GM19463 (cell line): Measurements from ENCODE around the gene ZFP92.

Experiments
- ATAC-seq: cut with Tn5 transposase; IDR thresholded peaks from one replicate; pipeline ENCODE4 v1.9.1; 2021; ENCODE audit warnings: mild to moderate bottlenecking, moderate library complexity; ENCODE audit not compliant: unreplicated experiment

ZFP92 gene

DNA sequence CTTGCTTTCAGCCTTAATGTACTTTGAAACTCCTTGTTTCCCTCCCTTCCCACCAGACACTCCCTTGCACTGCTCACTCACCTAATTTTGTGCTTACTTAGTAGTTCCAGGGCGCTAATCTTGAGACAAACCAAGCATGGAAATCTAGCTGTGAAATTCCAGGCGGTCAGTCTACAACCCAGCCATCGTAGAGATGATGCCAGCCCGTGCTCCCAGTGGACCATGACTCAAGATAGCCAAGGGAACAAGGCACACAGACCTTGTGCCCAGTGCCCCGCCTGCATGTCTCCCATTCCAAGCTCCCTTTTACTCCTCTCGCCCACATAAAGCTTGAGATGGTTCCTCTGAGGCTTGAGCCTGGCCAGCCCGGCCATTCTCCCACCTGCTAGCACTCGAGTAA is 23.5 kb downstream of the ZFP92 start:
- no peak for ATAC-seq

DNA sequence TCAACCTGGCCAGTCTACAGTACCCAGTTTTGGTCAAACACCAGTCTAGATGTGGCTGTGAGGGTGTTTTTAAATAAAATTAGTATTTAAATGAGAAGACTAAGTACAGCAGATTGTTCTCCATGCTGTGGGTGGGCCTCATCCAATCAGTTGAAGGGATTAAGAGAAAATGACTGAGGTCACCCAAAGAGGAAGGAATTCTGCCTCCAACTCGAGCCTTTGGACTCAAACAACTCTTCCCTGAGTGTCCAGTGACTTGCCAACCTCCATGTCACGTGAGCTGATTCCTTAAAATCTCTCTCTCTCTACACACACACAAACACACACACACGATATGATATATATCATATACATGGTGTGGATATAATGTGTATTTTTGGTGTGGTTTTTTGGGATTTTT is 24.6 kb downstream of the ZFP92 start:
- ATAC-seq: no peak

DNA sequence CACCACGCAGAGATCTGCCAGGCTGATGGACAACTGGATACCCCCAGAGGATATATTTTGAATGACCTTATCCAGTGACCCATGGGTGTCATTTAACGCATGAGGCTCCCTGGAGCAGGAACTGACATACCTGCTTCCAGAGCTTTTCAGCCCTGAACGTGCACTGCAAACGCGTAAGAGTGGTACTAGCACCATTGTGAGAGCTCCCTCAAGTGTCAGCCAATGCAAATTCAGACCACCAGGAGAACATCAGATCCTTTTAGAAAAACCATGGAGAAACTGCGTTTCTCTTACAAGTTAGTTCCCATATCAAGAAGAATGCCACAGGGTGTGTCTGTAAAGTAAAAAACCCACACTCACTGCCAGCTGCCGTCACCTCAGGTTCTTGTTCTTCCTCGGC is 27.3 kb downstream of the ZFP92 start:
- ATAC-seq: no peak

DNA sequence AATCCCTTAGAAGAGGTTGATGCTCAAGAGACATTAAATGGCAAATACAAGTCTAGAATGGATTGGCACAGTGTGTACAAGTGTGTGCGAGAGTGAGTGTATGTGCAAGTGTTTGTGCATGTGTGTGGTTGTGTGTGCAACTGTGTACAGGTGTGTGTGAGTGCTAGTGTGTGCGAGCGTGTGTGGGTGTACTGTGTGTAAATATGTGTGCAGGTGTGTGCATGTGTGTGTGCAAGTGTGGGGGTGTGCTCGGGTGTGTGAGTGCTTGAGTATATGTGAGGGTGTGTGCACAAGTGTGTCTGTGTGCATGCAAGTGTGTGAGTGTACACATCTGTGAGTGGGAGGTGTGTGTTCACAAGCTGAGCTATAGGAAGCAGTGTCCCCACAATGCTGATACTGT is 28.7 kb downstream of the ZFP92 start:
- ATAC-seq: no peak

DNA sequence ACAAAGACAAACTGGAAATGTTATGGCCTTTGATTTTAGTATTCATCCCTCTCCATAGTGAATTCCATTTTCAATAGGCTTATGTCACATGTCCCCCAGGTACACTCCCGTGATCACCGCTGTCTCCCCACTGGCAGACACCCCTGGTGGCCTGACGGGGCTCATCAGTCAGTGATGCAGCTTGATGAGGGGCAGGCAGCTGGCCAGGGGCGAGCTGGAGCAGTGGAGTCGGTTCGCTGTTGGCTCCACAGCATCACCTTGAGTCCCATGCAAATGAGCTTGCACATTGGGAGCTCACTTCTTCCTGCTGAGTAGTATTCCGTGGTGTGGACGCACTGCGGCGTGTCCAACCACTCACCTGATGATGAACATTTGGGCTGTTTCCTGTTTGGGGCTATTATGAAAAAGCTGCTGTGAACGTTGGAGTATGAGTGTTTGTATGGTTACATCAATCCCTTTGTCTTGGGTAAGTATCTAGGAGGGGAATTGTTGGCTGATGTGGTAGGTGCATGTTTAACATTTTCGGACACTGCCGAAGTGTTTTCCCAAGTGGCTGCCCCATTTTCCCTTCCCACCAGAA is 29.4 kb downstream of the ZFP92 start:
- no peak for ATAC-seq

DNA sequence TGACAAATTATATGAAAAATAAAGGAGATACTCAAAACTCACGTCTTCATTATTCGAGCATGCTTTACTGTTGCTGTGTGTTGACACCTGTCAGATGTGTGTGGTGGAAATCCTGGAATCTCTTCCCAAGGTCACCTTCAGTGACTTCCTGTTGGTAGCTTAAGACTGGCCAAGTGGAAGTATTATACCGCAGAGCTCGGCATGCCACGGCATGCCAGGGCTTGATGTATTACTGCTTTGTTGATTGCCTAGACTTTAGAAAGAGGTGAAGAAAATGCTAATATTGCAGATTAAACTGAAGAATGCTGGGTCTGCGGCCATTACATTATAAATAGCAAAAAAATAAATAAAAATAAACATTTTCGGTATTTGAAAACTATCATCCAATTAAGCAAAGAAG is 30.0 kb downstream of the ZFP92 start:
- no peak for ATAC-seq

DNA sequence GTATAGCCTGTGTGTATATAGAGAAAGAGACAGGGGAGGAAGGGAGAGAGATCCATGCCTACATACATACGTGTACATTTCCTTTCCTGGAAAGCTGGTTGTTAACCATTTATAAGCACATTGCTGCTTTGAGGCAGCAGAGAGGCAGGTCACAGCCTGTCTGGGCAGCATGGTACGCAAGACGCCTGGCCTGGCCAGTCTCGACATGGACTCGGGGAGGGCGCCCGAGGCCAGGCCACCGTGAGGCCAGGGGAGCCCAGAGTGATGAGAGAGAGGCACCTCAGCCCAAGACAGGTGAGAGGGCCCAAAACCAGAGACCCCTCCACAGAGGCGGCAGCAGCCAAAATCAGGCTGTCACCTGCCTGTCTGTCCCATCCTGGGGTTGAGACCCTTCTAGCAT is 30.7 kb downstream of the ZFP92 start:
- no peak for ATAC-seq

DNA sequence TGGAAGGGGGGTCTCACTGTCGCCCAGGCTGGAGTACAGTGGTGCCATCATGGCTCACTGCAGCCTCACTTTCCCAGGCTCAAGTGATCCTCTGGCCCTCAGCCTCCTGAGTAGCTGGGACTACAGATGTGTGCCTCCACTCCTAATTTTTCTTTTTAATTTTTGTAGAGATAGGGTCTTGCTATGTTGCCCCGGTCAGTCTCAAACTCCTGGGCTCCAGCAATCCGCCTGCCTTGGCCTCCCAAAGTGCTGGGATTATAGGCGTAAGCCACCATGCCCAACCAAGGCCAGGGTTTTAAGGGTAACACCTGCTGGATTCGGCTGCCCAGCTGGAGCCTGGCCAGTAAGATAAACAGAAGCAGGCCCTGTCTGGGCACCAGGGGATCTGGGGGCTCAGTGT is 31.2 kb downstream of the ZFP92 start:
- no peak for ATAC-seq

DNA sequence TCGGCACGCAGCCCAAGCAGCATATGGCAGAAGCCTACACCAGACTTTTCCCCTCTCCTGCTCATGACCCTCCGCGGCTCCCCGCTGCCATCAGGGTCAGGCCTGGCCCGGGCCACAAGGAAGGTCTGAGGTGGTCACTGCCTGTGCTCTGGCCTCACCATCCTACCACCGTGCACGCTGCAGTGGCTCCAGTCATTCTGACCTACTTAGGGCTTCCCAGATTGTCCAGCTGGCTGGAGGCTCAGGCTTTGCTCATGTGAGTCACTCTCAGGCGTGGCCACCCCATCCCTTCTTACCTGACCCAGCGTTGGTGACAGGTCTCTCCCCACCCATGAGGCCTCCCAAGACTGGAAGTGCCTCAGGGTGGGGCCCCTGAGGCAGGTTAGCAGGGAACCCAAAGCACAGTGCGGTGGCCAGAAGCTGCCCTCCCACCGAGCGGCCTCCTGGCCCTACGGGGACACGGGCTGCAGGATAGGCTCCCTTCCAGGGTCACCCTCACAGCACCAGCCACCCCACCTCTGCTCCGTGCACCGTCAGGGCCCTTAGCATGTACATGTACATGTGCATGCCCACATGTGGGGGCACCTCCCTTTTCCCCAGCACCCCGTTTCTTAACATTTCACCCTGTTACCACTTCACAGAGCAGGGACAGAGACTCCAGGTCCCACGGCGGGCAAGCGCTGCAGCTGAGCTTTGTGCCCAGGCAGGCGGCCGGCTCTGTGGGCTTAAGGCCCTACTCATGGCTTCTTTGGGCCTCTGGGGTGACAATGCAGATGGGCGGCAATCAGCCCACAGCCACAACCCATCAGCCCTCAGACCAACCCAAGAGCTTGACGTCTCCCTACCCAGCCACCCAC is 32.4 kb downstream of the ZFP92 start:
- ATAC-seq: no peak

DNA sequence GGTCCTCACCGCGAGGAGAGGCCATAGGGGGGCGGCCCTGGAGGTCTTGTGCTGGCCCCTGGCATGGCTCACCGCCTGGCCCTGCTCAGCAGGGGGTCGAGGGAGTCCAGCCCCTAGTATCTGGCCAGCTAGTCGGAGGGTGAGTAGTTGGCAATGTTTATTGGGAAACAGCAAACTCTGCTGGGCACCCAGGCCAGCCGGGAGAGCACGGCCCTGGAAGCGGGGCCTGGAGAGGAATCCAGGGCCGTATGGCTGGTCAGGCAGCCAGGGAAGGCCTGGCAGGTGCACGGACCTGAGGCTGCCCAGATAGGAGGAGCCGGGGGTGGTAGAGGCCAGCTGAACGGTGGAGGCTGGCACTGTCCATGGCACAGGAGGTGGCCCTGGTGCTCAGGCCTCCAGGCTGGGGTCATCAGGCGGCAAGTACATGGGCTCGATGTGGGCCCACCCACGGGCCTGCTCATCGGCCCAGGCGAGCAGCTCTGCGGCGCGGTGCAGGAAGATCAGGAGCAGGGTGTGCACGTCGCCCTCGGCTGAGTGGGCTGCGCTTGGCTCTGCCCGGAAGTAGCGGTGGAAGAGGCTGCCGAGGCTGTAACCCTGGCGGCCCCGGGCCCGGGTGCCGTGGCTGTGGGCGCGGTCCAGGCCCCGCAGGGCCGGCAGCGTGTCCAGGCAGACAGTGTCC is 33.2 kb downstream of the ZFP92 start:
- ATAC-seq: no peak

DNA sequence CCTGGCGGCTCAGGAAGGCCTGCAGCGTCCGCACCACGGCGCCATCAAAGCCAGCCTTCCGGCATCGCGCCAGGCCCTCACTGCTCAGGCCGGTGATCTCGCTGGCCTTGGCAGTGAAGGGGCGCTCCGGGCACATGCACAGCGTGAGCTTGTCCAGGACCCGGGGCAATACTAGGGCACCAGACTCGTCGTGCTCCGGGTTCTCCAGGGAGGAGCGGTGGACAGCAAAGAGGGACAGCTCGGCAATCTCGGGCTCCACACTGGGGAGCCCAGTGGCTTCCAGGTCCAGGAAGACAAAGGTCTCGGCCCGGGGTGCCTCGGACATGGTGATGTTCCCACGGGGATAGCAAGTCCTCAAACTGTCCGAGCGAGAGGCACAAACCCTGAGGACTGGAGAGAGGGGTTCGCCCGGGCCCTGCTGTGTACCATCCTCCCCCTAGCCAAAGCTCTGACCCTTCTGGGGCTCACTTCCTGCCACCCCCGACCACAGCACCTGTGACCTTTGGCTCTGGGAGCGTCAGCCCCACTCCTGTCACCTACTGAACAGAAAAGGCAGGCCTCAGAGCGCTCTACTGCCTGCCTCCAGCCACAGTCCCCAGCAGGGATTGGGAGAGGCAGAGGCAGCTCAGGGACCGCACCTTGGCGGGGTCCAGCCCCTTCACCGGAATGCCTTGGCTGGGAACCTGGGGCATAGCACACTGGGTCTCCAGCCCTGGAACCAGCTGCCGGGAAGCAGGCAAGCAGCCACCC is 34.0 kb downstream of the ZFP92 start:
- ATAC-seq: no peak

DNA sequence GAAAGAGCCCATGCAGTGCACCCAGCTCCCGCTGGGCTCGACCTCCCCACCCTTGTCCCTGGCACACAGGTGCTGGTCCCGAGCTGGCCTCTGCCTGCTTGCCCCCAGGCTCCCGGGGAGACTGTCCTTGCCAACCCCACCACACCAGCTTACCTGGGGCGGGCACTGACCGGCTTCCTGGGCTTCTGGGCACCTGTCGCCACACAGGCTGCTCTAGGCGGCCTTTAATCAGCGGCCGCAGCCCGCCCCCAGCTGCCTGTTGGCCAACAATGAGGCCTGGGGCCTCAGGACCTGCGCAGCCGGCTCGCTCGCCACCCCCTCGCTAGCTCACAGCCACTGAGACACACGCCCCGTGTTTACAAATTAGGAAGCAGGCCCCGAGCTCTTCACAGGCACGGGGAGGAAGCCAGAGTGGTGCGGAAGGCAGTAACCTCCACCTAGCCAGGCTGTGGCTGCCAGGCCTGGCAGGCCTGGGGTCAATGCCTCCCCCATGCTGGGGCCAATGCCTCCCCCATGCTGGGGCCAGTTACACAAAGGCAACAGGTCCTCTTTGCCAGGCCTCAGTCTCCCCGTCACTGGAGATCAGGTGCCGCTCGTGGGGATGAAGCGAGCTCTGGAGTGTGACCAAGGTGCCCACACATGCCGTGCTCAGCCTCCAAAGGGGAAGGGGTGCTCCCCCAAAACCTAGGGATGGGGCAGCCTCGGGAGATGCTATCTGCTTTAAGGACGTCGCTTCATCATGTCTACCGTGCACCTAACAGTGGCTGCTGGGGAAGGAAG is 34.8 kb downstream of the ZFP92 start, which contains the start of gene TREX2:
TREX2 (minus strand) TSS at position 201 of the 780 bp plus-strand sequence. CDS start 626 bp downstream, outside the sequence.
- ATAC-seq: no peak

DNA sequence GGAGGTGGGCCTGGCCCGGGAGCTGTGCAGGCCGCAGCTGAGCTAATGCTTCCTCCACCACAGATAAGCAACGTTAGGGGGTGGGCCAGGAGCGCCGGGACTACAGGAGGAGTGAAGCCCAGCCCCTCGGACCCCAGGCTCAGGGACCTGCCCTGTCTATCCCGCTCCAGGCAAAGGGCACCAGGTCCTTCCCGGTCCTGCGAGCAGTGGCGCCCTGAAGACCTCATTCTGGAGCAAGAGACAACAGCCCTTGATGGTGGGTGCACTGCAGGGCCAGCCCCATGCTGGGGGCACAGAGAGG is 35.3 kb downstream of the ZFP92 start:
- ATAC-seq: no peak

DNA sequence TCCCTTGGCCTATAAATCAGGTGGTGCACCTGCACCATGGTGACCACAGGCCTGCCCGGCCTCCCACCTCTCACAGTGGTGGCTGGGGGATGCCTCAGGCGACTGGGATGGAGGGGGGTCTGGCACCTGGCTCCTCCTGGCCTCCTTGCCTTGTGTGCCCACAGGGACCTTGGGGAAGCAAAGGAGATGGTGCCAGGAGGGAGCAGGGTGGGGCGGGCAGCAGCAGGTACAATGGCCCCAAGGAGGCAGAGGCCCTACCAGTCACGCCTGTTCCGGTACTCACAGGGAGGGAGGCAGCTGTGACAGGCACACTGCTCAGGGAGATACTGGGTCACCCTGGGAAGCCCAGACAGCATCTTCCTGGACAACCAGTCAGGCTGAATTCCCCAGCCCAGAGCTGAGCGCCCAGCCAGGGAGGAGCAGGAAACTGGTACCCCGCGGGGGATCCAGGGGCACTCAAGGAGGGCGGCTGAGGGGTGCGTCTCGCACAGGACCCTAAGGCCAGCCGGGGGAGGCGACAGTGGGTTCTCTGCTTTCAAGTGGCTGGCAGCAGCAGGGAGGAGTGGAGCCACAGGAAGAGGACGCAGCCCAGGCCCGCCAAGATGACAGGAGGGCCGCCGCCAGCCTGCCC is 35.8 kb downstream of the ZFP92 start:
- no peak for ATAC-seq

DNA sequence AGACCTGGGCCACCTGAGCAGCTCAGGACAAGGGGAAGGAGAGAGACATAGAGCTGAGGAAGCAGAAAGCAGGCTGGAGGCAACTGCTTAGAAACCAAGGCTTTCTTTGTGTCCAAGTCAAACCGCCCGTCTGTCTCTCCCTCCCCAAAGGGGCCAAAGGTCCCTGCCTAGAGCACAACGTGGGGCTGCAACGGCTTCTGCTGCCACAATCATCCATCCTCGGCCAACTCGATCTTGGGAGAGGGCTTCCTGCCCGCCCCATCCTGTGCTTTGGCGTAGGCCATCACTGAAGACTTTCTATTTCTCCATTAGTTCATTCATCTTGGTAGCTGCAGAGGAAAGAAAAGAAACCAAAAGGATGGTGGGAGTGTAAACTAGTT is 36.3 kb downstream of the ZFP92 start:
- no peak for ATAC-seq

DNA sequence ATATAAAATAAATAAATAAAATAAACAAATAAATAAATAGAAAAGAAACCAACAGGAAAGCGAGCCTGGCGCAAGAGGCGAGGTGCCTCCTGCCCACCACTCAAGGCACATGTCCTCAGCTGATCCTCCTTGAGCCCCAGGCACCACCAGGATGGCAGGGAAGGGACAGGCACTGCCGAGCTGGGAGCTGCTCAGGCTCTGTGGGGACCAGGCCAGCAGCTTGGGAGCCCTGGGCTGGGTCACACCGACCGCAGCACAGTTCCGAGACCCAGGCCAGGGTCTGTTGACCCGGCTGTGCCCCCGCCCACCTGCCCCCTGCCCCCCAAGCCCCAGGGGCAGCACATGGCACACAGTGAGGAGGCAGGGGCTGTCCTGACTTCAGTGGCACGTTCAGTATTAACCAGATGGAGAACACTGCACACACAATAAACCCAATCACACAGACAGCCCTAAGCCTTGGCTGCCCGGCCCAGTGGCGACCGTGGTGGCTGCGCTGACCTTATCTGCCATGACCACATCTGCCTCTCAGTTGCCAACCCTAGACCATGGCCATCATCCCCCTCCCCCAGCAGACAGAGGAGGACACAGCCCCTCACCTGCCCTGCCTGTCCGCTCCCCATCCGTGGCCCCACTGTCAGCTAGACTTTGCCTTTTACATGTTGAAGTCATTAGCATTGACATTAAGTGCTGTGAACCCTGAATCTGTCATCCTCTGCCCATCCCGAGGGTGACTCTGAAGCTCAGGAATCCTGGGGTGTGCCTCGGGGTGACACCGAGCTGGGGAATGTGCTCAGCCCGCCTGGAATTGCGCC is 37.5 kb downstream of the ZFP92 start:
- ATAC-seq: no peak

DNA sequence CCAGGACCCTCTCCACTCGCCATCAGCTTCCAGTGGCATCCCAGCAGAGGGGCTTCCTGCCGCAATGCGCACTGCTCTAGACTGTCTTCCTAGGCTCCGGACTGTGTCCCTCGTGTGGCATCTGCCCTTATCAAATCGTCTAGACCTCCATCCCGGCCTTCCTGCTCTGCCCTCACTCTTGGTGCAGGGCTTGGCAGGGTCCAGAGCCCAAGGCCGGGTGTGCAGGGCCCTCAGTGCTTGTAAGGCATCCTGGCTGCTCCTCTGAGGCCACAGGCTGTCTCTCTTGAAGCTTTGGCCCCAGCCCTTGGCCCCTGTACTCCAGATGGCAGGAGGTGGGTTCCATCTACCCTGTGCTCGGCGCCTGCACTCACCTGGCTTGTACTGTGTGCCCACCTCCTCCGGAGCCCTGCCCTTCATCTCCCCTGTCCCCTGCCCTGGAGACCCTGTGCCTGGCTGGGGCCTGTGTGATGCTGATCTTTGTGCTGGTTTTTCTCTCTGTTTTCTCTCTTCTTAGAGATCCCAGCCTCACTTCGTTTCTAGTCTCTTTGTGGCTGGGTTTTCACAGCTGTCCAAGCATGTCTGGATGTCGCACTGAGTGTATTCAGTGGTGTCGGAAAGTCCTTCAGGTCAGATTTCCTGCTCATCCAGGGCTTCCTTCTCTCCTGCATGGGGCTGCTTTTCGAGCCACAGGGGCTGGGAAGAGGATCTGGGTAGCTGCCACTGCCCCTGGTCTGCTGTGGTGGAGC is 38.3 kb downstream of the ZFP92 start:
- ATAC-seq: no peak

DNA sequence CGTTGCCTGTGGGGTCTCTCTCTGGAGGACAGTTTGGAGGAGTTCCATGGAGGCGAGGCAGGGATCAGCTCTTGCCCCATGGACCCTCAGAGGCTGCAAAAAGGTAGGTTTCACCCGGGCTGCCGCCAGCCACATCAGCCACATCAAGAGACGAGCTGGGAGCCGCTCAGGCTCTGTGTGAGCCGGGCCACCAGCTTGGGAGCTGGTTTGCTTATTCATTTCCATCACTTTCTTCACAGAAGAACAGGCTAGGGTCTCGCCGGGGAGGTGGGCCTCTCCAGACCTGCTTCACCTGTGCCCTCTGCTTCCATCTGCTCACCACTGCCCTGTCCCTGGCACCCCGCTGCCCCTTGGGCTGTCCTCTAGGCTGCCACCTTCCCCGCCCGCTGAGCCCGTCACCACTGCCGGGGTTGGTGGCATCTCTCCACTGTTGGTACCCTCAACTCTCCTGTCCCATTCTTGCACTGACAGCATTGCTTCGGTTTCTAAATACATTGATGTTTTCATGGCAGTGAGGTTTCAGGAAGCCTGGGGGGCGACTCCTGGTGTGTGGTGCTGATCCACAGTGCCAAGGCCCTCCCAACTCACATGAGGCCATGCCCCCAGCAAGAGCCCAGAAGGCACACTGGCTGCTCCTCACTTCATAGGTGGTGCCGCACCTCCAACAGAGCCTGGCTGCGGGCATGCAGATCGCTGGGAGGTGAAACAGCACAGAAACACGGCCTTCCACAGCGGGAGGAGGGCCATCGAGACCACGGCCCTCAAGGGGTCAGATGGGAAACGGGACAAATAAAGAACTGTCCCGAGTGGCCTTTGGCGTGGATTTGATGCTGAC is 39.1 kb downstream of the ZFP92 start:
- no peak for ATAC-seq
